SKM-1 (cell line): ENCODE results near the gene SNX24.
"Not testable (repeated sequence)": the region's sequence is repeated elsewhere in the genome, so short reads cannot be mapped to it uniquely, and the experiment has no call there.

Experiments used
- DNase-seq: peaks from one replicate; lab custom pipeline; 2025; ENCODE audit not compliant: unreplicated experiment; lab: John Stamatoyannopoulos, UW

The SNX24 gene

GRCh38 chr5:122870219-122870856 lies 24.9 kb downstream of the SNX24 start:
- no peak for DNase-seq

- DNase-seq = no peak
Measured at GRCh38 chr5:122871661-122872060, 26.2 kb downstream of the SNX24 start.

- DNase-seq = no peak
Measured at GRCh38 chr5:122874179-122874875, 28.9 kb downstream of the SNX24 start.

DNA sequence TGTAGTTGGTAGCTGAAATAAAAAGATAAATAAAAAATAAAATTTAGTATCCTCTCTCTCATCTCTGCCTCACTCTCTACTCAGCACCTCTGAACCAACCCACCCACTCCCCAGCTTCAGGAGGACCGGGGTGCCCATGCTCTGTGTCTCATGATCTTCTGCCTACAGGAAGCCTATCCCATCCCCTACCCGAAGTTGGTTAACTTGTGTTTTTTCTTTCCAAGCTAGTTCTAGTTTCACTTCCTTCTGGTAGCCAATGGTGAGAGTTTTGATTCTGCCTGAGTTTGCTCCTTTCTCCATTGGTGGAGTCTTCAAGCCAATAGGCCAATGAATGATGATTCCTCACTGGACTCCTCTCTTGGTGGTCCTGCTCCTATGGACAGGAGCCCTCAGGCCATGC lies 32.1 kb downstream of the SNX24 start:
- no peak for DNase-seq

- no peak for DNase-seq
Measured at GRCh38 chr5:122879076-122879475, 33.7 kb downstream of the SNX24 start.

- no peak for DNase-seq
Measured at GRCh38 chr5:122880170-122880689, 34.8 kb downstream of the SNX24 start.

DNA sequence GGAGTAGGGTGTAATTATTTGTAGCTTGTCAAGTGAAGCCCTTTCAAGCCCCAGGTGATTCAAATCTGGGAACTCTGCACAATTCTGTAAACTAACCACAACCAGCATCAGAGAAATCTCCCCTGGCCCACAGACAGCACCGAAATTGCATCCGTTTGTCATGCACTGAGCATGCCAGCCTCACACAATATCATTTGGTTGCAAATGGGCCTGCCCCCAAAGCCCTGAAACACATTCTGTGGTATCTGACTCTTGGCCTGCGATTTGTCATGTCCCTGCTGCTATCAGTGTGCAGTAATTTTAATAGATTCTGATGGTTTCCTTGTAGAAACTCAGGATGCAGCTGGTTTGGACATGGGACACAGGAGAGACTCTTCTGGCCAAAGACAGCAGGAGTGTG lies 35.3 kb downstream of the SNX24 start:
- DNase-seq = no peak

- no peak for DNase-seq
Measured at GRCh38 chr5:122882831-122883230, 37.4 kb downstream of the SNX24 start.

- DNase-seq = no peak
Measured at GRCh38 chr5:122885045-122885517, 39.7 kb downstream of the SNX24 start.

DNA sequence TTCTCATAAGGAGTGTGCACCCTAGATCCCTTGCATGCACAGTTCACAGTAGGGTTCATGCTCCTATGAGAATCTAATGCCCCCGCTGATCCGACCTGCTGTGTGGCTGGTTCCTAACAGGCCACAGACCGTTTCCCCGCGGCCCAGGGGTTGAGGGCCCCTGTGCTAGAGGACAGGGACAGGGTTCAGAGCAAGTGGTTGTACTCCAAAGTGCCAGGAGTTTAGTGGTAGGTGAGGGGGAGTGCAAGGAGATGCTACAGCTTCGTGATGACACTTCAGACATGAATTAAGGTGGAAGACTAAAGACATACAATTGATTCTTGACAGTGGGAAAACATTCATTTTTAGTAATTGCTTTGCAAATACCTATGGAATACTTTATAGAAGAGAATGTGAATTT lies 40.5 kb downstream of the SNX24 start:
- no peak for DNase-seq

DNA sequence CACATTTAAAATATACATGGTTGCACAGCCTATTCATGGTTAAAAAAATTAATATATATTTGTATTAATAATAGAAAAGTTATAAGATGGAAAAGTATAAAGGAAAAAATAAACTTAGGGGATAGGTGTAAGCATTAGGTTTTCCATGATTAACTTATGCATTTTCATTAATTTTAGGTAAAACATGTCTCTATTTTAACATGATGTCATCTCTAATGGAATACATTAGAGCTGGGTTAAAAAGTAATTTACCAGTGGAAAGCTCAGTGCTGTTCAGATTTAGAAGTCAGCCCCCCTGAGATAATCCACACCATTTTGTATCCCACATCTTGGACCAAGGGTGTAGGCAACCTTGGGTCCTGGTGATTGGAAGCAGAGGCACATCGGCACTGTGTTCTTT lies 49.7 kb downstream of the SNX24 start:
- no peak for DNase-seq

- DNase-seq = no peak
Measured at GRCh38 chr5:122896598-122897282, 51.3 kb downstream of the SNX24 start.

- no peak for DNase-seq
Measured at GRCh38 chr5:122897283-122897602, 51.8 kb downstream of the SNX24 start.

DNA sequence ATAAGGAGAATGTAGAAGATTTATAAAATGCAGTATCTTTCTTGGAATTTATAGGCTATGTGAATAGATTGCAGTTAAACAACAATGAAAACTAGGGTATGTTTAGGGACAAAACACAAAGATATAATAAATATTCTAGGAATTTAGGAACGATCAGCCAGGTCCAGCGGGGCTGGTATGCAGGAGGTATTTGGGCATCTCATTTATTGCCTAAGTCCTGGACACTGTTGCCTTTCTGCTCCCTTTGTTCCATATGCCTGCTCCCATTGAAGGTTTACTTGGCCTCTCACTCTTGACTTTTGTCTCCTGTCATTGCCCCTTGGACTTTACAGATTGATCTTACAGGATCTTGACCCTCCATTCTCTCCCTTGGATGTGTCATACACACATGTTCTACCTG lies 55.9 kb downstream of the SNX24 start:
- no peak for DNase-seq

DNA sequence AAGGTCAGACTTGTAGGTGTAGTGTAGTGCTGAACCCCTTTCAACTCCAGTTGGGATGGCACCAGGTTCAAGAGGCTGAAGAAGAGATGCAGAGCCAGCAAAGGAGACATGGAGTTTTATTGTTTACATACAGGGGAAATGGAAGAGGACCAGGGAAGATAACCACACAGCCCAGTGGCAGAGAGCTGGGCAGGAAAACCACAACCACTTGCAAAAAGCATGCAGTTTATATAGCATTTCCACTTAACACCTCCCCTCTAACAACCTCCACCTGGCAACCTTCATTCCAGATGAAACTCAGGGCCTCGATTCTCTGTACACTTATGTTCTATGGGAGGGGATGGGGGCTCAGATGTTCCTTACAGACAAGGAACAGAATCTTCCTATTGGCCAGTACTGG lies 56.9 kb downstream of the SNX24 start:
- DNase-seq = no peak

DNA sequence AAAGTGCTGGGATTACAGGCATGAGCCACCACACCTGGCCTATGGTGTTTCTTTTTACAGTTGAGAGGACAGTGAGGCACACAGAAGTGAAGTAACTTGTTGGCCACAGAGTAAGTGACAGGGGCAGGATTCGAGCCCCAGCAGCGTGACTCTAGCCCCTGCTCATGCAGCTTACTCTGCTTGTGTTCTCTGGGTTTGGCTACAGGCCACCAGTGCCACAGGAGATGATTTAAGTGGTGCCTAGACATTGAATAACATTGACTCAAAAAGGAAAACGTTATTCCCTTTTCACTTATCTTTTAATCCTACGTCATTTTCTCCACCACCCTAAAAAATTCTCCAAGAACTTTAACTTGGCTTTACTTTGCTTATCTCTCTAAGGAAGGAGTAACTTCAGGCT lies 61.4 kb downstream of the SNX24 start:
- DNase-seq = no peak

GRCh38 chr5:122907276-122907675 lies 61.9 kb downstream of the SNX24 start:
- no peak for DNase-seq

- DNase-seq = no peak
Measured at GRCh38 chr5:122908108-122908507, 62.7 kb downstream of the SNX24 start.

DNA sequence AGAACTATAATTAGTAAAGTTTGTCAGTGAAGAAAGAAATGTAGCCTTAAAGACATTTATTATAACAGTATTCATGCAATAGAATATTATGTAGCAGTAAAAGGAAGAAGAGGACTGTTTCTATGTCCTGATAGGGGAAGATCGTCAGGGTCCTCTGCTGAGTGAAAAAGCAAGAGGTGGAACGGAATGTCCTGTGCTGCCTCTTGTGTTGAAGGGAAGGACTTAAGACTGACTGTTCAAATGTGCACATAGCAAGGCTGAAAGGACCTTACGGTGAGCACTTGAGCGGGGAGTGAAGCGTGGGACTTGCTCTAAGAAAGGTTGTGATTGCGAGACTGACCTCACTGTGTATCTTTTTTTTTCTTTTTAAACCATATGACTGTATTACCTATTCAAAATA lies 63.2 kb downstream of the SNX24 start:
- DNase-seq = no peak

- DNase-seq = no peak
Measured at GRCh38 chr5:122909470-122910100, 64.2 kb downstream of the SNX24 start.

DNA sequence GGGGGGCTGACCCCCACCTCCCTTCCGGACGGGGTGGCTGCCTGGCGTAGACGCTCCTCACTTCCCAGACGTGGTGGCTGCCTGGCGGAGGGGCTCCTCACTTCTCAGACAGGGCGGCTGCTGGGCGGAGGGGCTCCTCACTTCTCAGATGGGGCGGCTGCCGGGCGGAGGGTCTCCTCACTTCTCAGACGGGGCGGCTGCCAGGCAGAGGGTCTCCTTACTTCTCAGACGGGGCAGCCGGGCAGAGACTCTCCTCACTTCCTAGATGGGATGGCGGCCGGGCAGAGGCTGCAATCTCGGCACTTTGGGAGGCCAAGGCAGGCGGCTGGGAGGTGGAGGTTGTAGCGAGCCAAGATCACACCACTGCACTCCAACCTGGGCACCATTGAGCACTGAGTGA lies 68.0 kb downstream of the SNX24 start:
- DNase-seq = not testable (repeated sequence)
